Panc1 (cell line): Measurements from ENCODE around the gene GRK1.

Experiments used
- CTCF ChIP-seq: fragments of 450-650 bp; IDR thresholded peaks from 2 replicates; pipeline ENCODE4 v1.5.1; 2017; ENCODE audit warnings: mild to moderate bottlenecking
- POLR2AphosphoS5 ChIP-seq: IDR thresholded peaks from 2 replicates; pipeline ENCODE4 v1.6.1; 2012; ENCODE audit warnings: mild to moderate bottlenecking, low read depth, low read length, moderate library complexity
- REST ChIP-seq, 2 experiments: IDR thresholded peaks; 2 replicates each; pipeline ENCODE4 v1.6.1; 2011 to 2012; ENCODE audit warnings: low read depth in 2 of 2, control low read depth in 1 of 2, low read length in 1 of 2, mild to moderate bottlenecking in 1 of 2, moderate library complexity in 1 of 2; ENCODE audit not compliant: insufficient read depth in 1 of 2
- SIN3A ChIP-seq: IDR thresholded peaks from 2 replicates; pipeline ENCODE4 v1.6.1; 2012; ENCODE audit warnings: low read depth, mild to moderate bottlenecking, low read length, moderate library complexity, borderline replicate concordance; ENCODE audit not compliant: insufficient read depth

- TF ChIP-seq CTCF (no peak), POLR2AphosphoS5 (no peak), SIN3A (no peak), REST (IDR thresholded peaks at IDR 0.05; ENCODE audit: insufficient read depth in 1 of 2, low read depth in 2 of 2, low read length in 1 of 2) (no peak)
Measured at GRCh38 chr13:113751491-113751890, 84.5 kb downstream of the GRK1 start.
